Fibroblast of lung (primary cell): ENCODE data around the gene NAT10.

Source experiments
- EZH2 ChIP-seq: IDR thresholded peaks from 2 replicates; pipeline ENCODE4 v1.5.1; 2012; ENCODE audit warnings: low read length, control low read depth, mild to moderate bottlenecking; ENCODE audit errors: missing control alignments
- TF ChIP-seq, protein P1 (sequence below), 2 donors: IDR thresholded peaks in 1 of 2; conservative IDR thresholded peaks in 1 of 2; 1 replicate in 1 of 2; 2 replicates in 1 of 2; pipeline ENCODE4 v1.5.1; 2011 to 2012; ENCODE audit warnings: low read length in 2 of 2, control low read depth in 1 of 2, inconsistent platforms in 1 of 2, low read depth in 1 of 2, mild to moderate bottlenecking in 1 of 2

DNA sequence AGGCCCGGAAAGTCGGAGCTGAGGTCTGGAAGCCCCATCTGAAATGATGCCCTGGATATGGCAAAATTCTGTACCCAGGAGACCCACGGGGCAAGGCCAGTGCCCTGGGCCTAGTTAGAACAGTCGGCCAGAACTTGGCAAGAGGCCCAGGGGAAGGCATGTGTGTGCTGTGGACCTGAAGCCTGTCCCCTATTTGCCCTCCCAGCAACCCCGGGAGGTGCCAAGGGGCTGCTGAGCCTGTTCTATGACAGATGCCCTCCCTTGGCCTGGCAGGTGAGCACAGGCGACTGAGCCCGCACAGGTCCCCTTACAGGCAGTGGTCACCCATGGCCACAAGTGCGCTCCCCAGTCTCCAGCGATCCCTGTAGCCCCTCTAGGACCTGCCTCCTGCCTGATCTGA, 51.7 kb downstream of the NAT10 start:
- TF ChIP-seq, protein P1, sequence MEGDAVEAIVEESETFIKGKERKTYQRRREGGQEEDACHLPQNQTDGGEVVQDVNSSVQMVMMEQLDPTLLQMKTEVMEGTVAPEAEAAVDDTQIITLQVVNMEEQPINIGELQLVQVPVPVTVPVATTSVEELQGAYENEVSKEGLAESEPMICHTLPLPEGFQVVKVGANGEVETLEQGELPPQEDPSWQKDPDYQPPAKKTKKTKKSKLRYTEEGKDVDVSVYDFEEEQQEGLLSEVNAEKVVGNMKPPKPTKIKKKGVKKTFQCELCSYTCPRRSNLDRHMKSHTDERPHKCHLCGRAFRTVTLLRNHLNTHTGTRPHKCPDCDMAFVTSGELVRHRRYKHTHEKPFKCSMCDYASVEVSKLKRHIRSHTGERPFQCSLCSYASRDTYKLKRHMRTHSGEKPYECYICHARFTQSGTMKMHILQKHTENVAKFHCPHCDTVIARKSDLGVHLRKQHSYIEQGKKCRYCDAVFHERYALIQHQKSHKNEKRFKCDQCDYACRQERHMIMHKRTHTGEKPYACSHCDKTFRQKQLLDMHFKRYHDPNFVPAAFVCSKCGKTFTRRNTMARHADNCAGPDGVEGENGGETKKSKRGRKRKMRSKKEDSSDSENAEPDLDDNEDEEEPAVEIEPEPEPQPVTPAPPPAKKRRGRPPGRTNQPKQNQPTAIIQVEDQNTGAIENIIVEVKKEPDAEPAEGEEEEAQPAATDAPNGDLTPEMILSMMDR (conservative IDR thresholded peaks at IDR 0.05 in 1 of 2, IDR thresholded peaks at IDR 0.05 in 1 of 2; ENCODE audit: low read depth in 1 of 2, low read length in 2 of 2) = no peak
- no peak for TF ChIP-seq EZH2
